Breast epithelium (tissue), 3 donors: ENCODE data around the gene KLC1.

ENCODE experiments used
- CTCF ChIP-seq, 3 donors: fragments of 450-650 bp; IDR thresholded peaks; one replicate each; pipeline ENCODE4 v1.5.1; 2016 to 2017; ENCODE audit warnings: antibody characterized with exemption in 3 of 3, mild to moderate bottlenecking in 3 of 3, moderate library complexity in 3 of 3
- POLR2A ChIP-seq: fragments of 450-650 bp; IDR thresholded peaks from one replicate; pipeline ENCODE4 v1.6.1; 2016; ENCODE audit warnings: antibody characterized with exemption, mild to moderate bottlenecking, moderate library complexity
- POLR2AphosphoS5 ChIP-seq, 3 donors: sonication (generic); formaldehyde crosslinking; IDR thresholded peaks; one replicate each; pipeline ENCODE4 v1.6.1; 2017; ENCODE audit warnings: antibody characterized with exemption in 3 of 3

GRCh38 chr14:103654619-103655018, 25.6 kb downstream of the KLC1 start:
- no peak for TF ChIP-seq CTCF (IDR thresholded peaks at IDR 0.05)
- TF ChIP-seq POLR2A, result no peak
- TF ChIP-seq POLR2AphosphoS5 (IDR thresholded peaks at IDR 0.05), result no peak
